Neuron (in vitro differentiated cells): ENCODE data around the gene ESPNL.
"Not testable (repeated sequence)": the region's sequence is repeated elsewhere in the genome, so short reads cannot be mapped to it uniquely, and the experiment has no call there.

ENCODE experiments used
- H2AFZ ChIP-seq: one replicate; pipeline ENCODE4 v1.6.1; 2013; ENCODE audit warnings: low read depth, mild to moderate bottlenecking, inconsistent platforms, low read length, moderate library complexity
- H3K27me3 ChIP-seq: one replicate; pipeline ENCODE4 v1.6.1; 2013; ENCODE audit warnings: low read length; ENCODE audit not compliant: insufficient read depth
- H3K36me3 ChIP-seq: one replicate; pipeline ENCODE4 v1.6.1; 2013; ENCODE audit warnings: low read length; ENCODE audit not compliant: insufficient read depth
- H3K4me1 ChIP-seq: one replicate; pipeline ENCODE4 v1.6.1; 2013; ENCODE audit warnings: low read length; ENCODE audit not compliant: insufficient read depth
- H3K4me3 ChIP-seq: 2 replicates; pipeline ENCODE4 v1.5.1; 2013; ENCODE audit warnings: mild to moderate bottlenecking, low read length, moderate library complexity
- H3K9me3 ChIP-seq: one replicate; pipeline ENCODE4 v1.6.1; 2013; ENCODE audit warnings: low read length

The ESPNL gene

GRCh38 chr2:238163481-238164198 lies 63.5 kb downstream of the ESPNL start:
- Histone ChIP-seq H3K4me3 (no peak overlapping the region), H2AFZ (no peak overlapping the region), H3K36me3 (peaks cover 2% of the 10 kb centered on the region), H3K27me3 (peaks cover 22% of the 10 kb centered on the region), H3K9me3 (no peaks in the 10 kb centered on the region), H3K4me1 (peaks cover 2% of the 10 kb centered on the region)

- no peak overlapping the region for H2AFZ ChIP-seq
- H3K36me3 ChIP-seq = peaks cover 12% of the 10 kb centered on the region
- peaks cover 13% of the 10 kb centered on the region for H3K27me3 ChIP-seq
- no peak overlapping the region for H3K4me3 ChIP-seq
- H3K9me3 ChIP-seq = no peaks in the 10 kb centered on the region
- no peaks in the 10 kb centered on the region for H3K4me1 ChIP-seq
Observed at GRCh38 chr2:238164906-238165287, 64.8 kb downstream of the ESPNL start.

GRCh38 chr2:238165288-238165921 lies 65.3 kb downstream of the ESPNL start:
- Histone ChIP-seq H3K9me3 (no peaks in the 10 kb centered on the region), H3K4me1 (no peaks in the 10 kb centered on the region), H3K27me3 (peaks cover 9% of the 10 kb centered on the region), H3K36me3 (peaks cover 17% of the 10 kb centered on the region), H2AFZ (no peak overlapping the region), H3K4me3 (no peak overlapping the region)

- no peak overlapping the region for H3K4me3 ChIP-seq
- no peaks in the 10 kb centered on the region for H3K27me3 ChIP-seq
- H3K9me3 ChIP-seq = no peaks in the 10 kb centered on the region
- no peak overlapping the region for H2AFZ ChIP-seq
- H3K36me3 ChIP-seq = peaks cover 25% of the 10 kb centered on the region
- no peaks in the 10 kb centered on the region for H3K4me1 ChIP-seq
Observed at GRCh38 chr2:238166391-238167343, 66.5 kb downstream of the ESPNL start.

- Histone ChIP-seq H3K4me3 (no peak overlapping the region), H2AFZ (no peak overlapping the region), H3K36me3 (peaks cover 31% of the 10 kb centered on the region), H3K4me1 (no peaks in the 10 kb centered on the region), H3K9me3 (no peaks in the 10 kb centered on the region), H3K27me3 (no peaks in the 10 kb centered on the region)
Observed at GRCh38 chr2:238167344-238167715, 67.2 kb downstream of the ESPNL start.

GRCh38 chr2:238167761-238168160 lies 67.6 kb downstream of the ESPNL start:
- H3K4me3 ChIP-seq = no peak overlapping the region
- H3K27me3 ChIP-seq = no peaks in the 10 kb centered on the region
- no peaks in the 10 kb centered on the region for H3K4me1 ChIP-seq
- H3K36me3 ChIP-seq = peaks cover 36% of the 10 kb centered on the region
- no peaks in the 10 kb centered on the region for H3K9me3 ChIP-seq
- H2AFZ ChIP-seq = no peak overlapping the region

- no peak overlapping the region for H2AFZ ChIP-seq
- peaks cover 42% of the 10 kb centered on the region for H3K36me3 ChIP-seq
- no peaks in the 10 kb centered on the region for H3K27me3 ChIP-seq
- H3K4me3 ChIP-seq = no peak overlapping the region
- no peaks in the 10 kb centered on the region for H3K9me3 ChIP-seq
- no peaks in the 10 kb centered on the region for H3K4me1 ChIP-seq
Observed at GRCh38 chr2:238168196-238169047, 68.3 kb downstream of the ESPNL start.

- no peaks in the 10 kb centered on the region for H3K4me1 ChIP-seq
- H3K4me3 ChIP-seq = no peak overlapping the region
- no peaks in the 10 kb centered on the region for H3K27me3 ChIP-seq
- peaks cover 50% of the 10 kb centered on the region for H3K36me3 ChIP-seq
- H2AFZ ChIP-seq = no peak overlapping the region
- H3K9me3 ChIP-seq = no peaks in the 10 kb centered on the region
Observed at GRCh38 chr2:238169048-238169707, 69.0 kb downstream of the ESPNL start.

- no peaks in the 10 kb centered on the region for H3K4me1 ChIP-seq
- H2AFZ ChIP-seq = no peak overlapping the region
- H3K4me3 ChIP-seq = no peak overlapping the region
- H3K27me3 ChIP-seq = no peaks in the 10 kb centered on the region
- H3K9me3 ChIP-seq = no peaks in the 10 kb centered on the region
- peaks cover 55% of the 10 kb centered on the region for H3K36me3 ChIP-seq
Observed at GRCh38 chr2:238169708-238170251, 69.6 kb downstream of the ESPNL start.

- Histone ChIP-seq H2AFZ (no peak overlapping the region), H3K4me3 (no peak overlapping the region), H3K36me3 (peaks cover 58% of the 10 kb centered on the region), H3K9me3 (no peaks in the 10 kb centered on the region), H3K27me3 (no peaks in the 10 kb centered on the region), H3K4me1 (no peaks in the 10 kb centered on the region)
Observed at GRCh38 chr2:238170386-238171071, 70.4 kb downstream of the ESPNL start.

GRCh38 chr2:238171072-238171431 lies 70.9 kb downstream of the ESPNL start:
- peaks cover 58% of the 10 kb centered on the region for H3K36me3 ChIP-seq

More at GRCh38 chr2:238171072-238171431, 70.9 kb downstream of the ESPNL start:
- not testable (repeated sequence) for H3K4me1 ChIP-seq, H3K9me3 ChIP-seq, H3K27me3 ChIP-seq, H3K4me3 ChIP-seq, H2AFZ ChIP-seq
